B cell (primary cell): ENCODE data around the gene NIPAL1. TPM values are rescaled to one million over a fixed set of nuclear protein-coding genes. Genes with fewer than 3 reads are reported as not detected.

ENCODE experiments used
- ATAC-seq: fragments of 200-7000 bp; cut with Tn5 transposase; one replicate; pipeline ENCODE4 v1.10.0; 2021; ENCODE audit warnings: low read depth, mild to moderate bottlenecking, moderate number of reproducible peaks, moderate library complexity
- CTCF ChIA-PET: fragments of 350-600 bp; sonication (Branson Sonifier 250); formaldehyde crosslinking; loops from one replicate; lab custom pipeline; 2021; ENCODE audit warnings: antibody characterized with exemption, inconsistent platforms; lab: Charles Lee
- POLR2A ChIA-PET: fragments of 350-600 bp; sonication (Branson Sonifier 250); formaldehyde crosslinking; loops from one replicate; lab custom pipeline; 2021; ENCODE audit warnings: antibody characterized with exemption; lab: Charles Lee
- DNase-seq: peaks from one replicate; pipeline ENCODE4 v3.0.0; 2013
- H2AFZ ChIP-seq: 2 replicates; pipeline ENCODE4 v1.6.1; 2012; ENCODE audit warnings: mild to moderate bottlenecking, low read depth, low read length; ENCODE audit not compliant: insufficient read depth, poor library complexity, severe bottlenecking
- H3K27ac ChIP-seq, 2 donors: 1 replicate in 1 of 2; 2 replicates in 1 of 2; pipeline ENCODE4 v1.5.1; 2012 to 2013; ENCODE audit warnings: low read length in 2 of 2, mild to moderate bottlenecking in 2 of 2, moderate library complexity in 1 of 2
- H3K27me3 ChIP-seq, 4 experiments: fragments of 200-600 bp in 1 of 4; sonication (generic) in 1 of 4; replicated peaks in 1 of 4; 1 replicate in 2 of 4; 2 replicates in 2 of 4; pipeline versions ENCODE4 v1.6.1 to v1.7.0; 2013 to 2016; ENCODE audit warnings: low read length in 3 of 4, mild to moderate bottlenecking in 2 of 4, mixed read lengths in 1 of 4, moderate library complexity in 1 of 4; ENCODE audit not compliant: insufficient read depth in 4 of 4, control insufficient read depth in 3 of 4; ENCODE audit errors: control extremely low read depth in 1 of 4
- H3K36me3 ChIP-seq, 2 experiments: replicated peaks in 1 of 2; 1 replicate in 1 of 2; 2 replicates in 1 of 2; pipeline versions ENCODE4 v1.6.1 to v1.7.1; 2013; ENCODE audit warnings: low read length in 1 of 2; ENCODE audit not compliant: insufficient read depth in 2 of 2, control insufficient read depth in 1 of 2; ENCODE audit errors: control extremely low read depth in 1 of 2, extremely low read depth in 1 of 2
- H3K4me1 ChIP-seq, 2 donors: fragments of 200-600 bp in 1 of 2; sonication (generic) in 1 of 2; 1 replicate in 1 of 2; 2 replicates in 1 of 2; pipeline versions ENCODE4 v1.5.1 to v1.6.1; 2013 to 2017; ENCODE audit warnings: low read length in 2 of 2; ENCODE audit not compliant: control insufficient read depth in 2 of 2, insufficient read depth in 2 of 2
- H3K4me2 ChIP-seq: replicated peaks from 2 replicates; pipeline ENCODE3; 2012; ENCODE audit warnings: mild to moderate bottlenecking, low read depth, low read length; ENCODE audit not compliant: poor library complexity, severe bottlenecking
- H3K4me3 ChIP-seq, 5 experiments: fragments of 200-600 bp in 1 of 5; sonication (generic) in 1 of 5; 1 replicate in 3 of 5; 2 replicates in 2 of 5; pipeline versions ENCODE4 v1.5.1 to v1.7.0; 2011 to 2016; ENCODE audit warnings: low read length in 4 of 5, mild to moderate bottlenecking in 4 of 5, low read depth in 2 of 5, control low read depth in 1 of 5, moderate library complexity in 1 of 5; ENCODE audit not compliant: insufficient read depth in 1 of 5; ENCODE audit errors: control extremely low read depth in 1 of 5, extremely low read depth in 1 of 5
- H3K79me2 ChIP-seq: fragments of 200-600 bp; sonication (generic); one replicate; pipeline ENCODE4 v1.6.0; 2016; ENCODE audit warnings: low read length; ENCODE audit not compliant: control insufficient read depth, insufficient read depth
- H3K9ac ChIP-seq: fragments of 200-600 bp; sonication (generic); 2 replicates; pipeline ENCODE4 v1.6.1; 2017; ENCODE audit warnings: mild to moderate bottlenecking, low read length, moderate library complexity
- H3K9me3 ChIP-seq, 3 donors: one replicate each; pipeline versions ENCODE4 v1.6.1 to v1.7.1; 2013; ENCODE audit warnings: low read length in 2 of 3; ENCODE audit not compliant: control insufficient read depth in 2 of 3, insufficient read depth in 1 of 3; ENCODE audit errors: control extremely low read depth in 1 of 3
- H4K20me1 ChIP-seq: 2 replicates; pipeline ENCODE4 v1.6.0; 2012; ENCODE audit warnings: mild to moderate bottlenecking, low read length; ENCODE audit not compliant: insufficient read depth, control insufficient read depth, poor library complexity, severe bottlenecking
- H3K27ac Mint-ChIP-seq: one replicate; pipeline ENCODE4 v1.8.0; 2021; ENCODE audit warnings: mixed read lengths
- H3K27me3 Mint-ChIP-seq: one replicate; pipeline ENCODE4 v1.8.0; 2021; ENCODE audit warnings: mixed read lengths
- H3K4me1 Mint-ChIP-seq: one replicate; pipeline ENCODE4 v1.8.0; 2021; ENCODE audit warnings: mixed read lengths
- H3K4me3 Mint-ChIP-seq: one replicate; pipeline ENCODE4 v1.8.0; 2021; ENCODE audit warnings: mixed read lengths
- H3K9me3 Mint-ChIP-seq: one replicate; pipeline ENCODE4 v1.8.0; 2022; ENCODE audit warnings: mixed read lengths; ENCODE audit not compliant: insufficient read depth
- CTCF ChIP-seq: fragments of 200-600 bp; IDR thresholded peaks from one replicate; pipeline ENCODE4 v1.8.0; 2022; ENCODE audit warnings: antibody characterized with exemption, mild to moderate bottlenecking
- EZH2 ChIP-seq: IDR thresholded peaks from 2 replicates; pipeline ENCODE4 v1.6.1; 2012; ENCODE audit warnings: borderline replicate concordance, low read depth, mild to moderate bottlenecking, moderate library complexity, low read length; ENCODE audit not compliant: insufficient read depth, poor library complexity, severe bottlenecking
- WGBS: methylation state at CpG from one replicate; pipeline ENCODE4 v1.1.5; 2013; ENCODE audit warnings: missing lambda C conversion rate; ENCODE audit not compliant: insufficient coverage; 5-methylcytosine and 5-hydroxymethylcytosine counted together
- intact Hi-C: fragments of 100-400 bp; cut with micrococcal nuclease; formaldehyde crosslinking; loops from one replicate; pipeline ENCODE4 v1.10.0; 2022
- polyA minus RNA-seq: library from RNA; depleted of rRNA, polyadenylated mRNA; stranded (reverse); fragments of >200 nt; gene quantifications from 2 replicates; pipeline ENCODE4 v1.2.3, GENCODE V29; 2012
- polyA plus RNA-seq: library from polyadenylated mRNA; depleted of rRNA; stranded (reverse); fragments of >200 nt; gene quantifications from 2 replicates; pipeline ENCODE4 v1.2.3, GENCODE V29; 2012
- total RNA-seq, 2 donors: library from RNA; stranded (reverse); fragments of 120-200 nt in 1 of 2; gene quantifications; 1 replicate in 1 of 2; 2 replicates in 1 of 2; pipeline versions ENCODE4 v1.2.3 to v1.2.4, GENCODE V29; 2013 to 2022

NIPAL1 gene
- total RNA-seq (1.1 TPM in 1 of 2 replicates, not detected in the other), polyA plus RNA-seq (0.24 TPM in 1 of 2 replicates, not detected in the other), polyA minus RNA-seq (1.4 TPM in 1 of 2 replicates, not detected in the other)
- 0.47 TPM for total RNA-seq (2013)

DNA sequence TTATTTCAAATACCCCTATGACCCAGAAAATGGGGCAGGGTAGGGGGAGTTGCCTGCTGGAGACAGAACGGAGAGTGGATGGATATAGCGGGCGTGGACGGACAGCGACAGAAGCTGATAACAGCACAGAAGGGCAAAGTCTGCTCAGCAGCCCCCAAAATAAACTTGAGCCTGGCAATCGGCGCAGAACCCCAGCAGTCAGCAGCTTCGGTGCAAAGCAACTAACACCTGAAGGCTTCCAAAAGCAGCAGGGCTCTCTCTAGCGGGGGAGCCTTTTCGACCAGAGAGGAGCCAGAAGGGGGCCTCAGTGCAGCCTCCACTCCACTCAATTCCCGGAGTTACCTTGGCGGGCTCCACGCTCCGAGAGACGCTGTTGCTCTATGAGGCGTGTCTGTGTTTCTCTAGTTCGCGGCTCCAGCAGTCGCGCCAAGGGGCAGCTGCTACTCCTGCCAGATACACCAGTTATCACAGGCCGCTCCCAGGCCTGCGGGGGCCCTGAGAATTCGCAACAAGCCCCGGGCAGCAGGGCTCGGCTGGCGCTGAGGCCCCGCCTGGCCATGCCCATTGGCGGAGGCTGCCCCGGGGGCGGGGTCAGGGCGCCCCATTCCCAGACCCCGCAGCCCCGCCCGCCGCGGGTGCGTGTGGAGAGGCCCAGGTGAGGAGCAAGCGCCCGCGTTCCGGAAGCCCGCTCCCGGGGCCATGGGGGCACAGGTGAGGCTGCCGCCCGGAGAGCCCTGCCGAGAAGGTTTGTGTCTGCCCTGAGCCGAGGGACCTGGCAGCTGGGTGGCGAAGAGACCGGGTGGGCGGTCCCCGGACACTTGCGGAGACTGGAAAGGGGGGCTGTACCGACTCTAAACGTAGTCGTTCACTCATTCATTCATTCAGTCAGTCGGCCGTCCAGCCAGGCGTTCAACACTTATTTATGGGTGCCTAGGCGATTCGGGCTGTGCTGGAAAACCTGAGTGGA lies at the start of gene NIPAL1, which contains the start of gene CNGA1:
TSS of gene NIPAL1 (plus strand) at position 632 of the 967 bp plus-strand sequence. CDS start at position 700, 68 bp downstream.
TSS of gene CNGA1 (minus strand) at position 541 of the 967 bp plus-strand sequence. CDS start 63,992 bp downstream, outside the sequence.
- H3K79me2 ChIP-seq = no peaks in the 10 kb centered on the region
- 4% methylated on average over 60 of the region's 60 CpGs for WGBS
- ATAC-seq = peak; percentile 92
- peaks cover 45% of the 10 kb centered on the region for H3K27me3 Mint-ChIP-seq
- peaks cover 2 to 49% (median 28%) of the 10 kb centered on the region in 4 experiments for H3K27me3 ChIP-seq
- H3K9me3 ChIP-seq = peaks cover 0 to 1% (median 0%) of the 10 kb centered on the region in 3 donors
- CTCF ChIA-PET = interaction anchor here (1.0 to 3.8 kb wide), 3 partner anchors 9 to 70 kb away, joined by 3 to 17 read pairs (median 6); no protein-coding TSS in a partner anchor
- no peak within 1 kb of the TSS for H3K27ac ChIP-seq
- peak; percentile 71 for DNase-seq
- TF ChIP-seq EZH2 (no peak), CTCF (peak; percentile 15)
- H3K4me3 Mint-ChIP-seq = peak within 1 kb of the TSS; percentile 89
- H3K9ac ChIP-seq = peak within 1 kb of the TSS; percentile 73
- H3K9me3 Mint-ChIP-seq = no peaks in the 10 kb centered on the region
- H3K4me1 ChIP-seq = peaks cover 15 to 18% of the 10 kb centered on the region in 2 donors
- H3K36me3 ChIP-seq = no peaks in the 10 kb centered on the region
- peak within 1 kb of the TSS; percentile 78 for H2AFZ ChIP-seq
- POLR2A ChIA-PET = no interaction called here
- peaks cover 5% of the 10 kb centered on the region for H4K20me1 ChIP-seq
- H3K27ac Mint-ChIP-seq = peak within 1 kb of the TSS; percentile 50
- H3K4me3 ChIP-seq = peak within 1 kb of the TSS; percentile 41 to 80 (median 66)
- peak within 1 kb of the TSS; percentile 93 for H3K4me2 ChIP-seq
- H3K4me1 Mint-ChIP-seq = peaks cover 15% of the 10 kb centered on the region
- intact Hi-C loops = loop anchor here (1.0 to 5.0 kb wide), 3 partner anchors 20 to 254 kb away; no protein-coding TSS in a partner anchor
